Measurements from ENCODE around the gene PLA2G4B. TPM values are rescaled to one million over a fixed set of nuclear protein-coding genes. Genes with fewer than 3 reads are reported as not detected.

The PLA2G4B gene
- total and polyA plus RNA-seq, 9 donors, result 4.8 to 17.5 (median 10.6) TPM

DNA sequence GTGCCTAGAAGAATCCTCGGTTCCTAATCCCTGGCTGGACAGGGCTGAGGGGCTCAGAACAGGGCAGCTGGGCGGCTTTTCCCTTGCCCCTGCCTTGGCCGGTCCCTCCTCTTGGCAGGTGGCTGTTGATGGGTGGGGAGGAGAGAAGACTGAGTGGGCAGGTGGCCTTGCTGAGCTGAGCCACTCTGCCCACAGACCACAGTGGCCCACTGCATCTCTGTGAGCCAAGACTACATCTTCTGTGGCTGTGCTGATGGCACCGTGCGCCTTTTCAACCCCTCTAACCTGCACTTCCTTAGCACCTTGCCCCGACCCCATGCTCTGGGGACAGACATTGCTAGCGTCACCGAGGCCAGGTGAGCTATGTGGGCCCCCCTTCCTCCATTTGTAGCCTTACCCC lies 25.2 kb upstream of the PLA2G4B start:
- DNase-seq, result no peak
- no peak overlapping the region for H3K4me3 ChIP-seq
- intact Hi-C loops (cut with DNase I), result loop anchor here in 3 of 4 donors (5.0 to 10.0 kb wide), 4 partner anchors 41 to 259 kb away; partner anchors contain the start of genes TYRO3 (in 3 of the 3) and MAPKBP1 (in 1 of the 3)
- 90 to 92% (median 90%) methylated on average over 8 of the region's 8 CpGs for WGBS, 3 donors
- H3K4me1 ChIP-seq (ENCODE audit: insufficient read depth), result no peaks in the 10 kb centered on the region
- H3K36me3 ChIP-seq, result no peaks in the 10 kb centered on the region
- H3K27ac ChIP-seq, result no peak overlapping the region
- H3K9me3 ChIP-seq, result no peaks in the 10 kb centered on the region
- H3K27me3 ChIP-seq, result no peaks in the 10 kb centered on the region
- TF ChIP-seq EP300 (IDR thresholded peaks at IDR 0.05) (no peak), POLR2A (IDR thresholded peaks at IDR 0.05) (no peak)
- TF ChIP-seq, protein P1, sequence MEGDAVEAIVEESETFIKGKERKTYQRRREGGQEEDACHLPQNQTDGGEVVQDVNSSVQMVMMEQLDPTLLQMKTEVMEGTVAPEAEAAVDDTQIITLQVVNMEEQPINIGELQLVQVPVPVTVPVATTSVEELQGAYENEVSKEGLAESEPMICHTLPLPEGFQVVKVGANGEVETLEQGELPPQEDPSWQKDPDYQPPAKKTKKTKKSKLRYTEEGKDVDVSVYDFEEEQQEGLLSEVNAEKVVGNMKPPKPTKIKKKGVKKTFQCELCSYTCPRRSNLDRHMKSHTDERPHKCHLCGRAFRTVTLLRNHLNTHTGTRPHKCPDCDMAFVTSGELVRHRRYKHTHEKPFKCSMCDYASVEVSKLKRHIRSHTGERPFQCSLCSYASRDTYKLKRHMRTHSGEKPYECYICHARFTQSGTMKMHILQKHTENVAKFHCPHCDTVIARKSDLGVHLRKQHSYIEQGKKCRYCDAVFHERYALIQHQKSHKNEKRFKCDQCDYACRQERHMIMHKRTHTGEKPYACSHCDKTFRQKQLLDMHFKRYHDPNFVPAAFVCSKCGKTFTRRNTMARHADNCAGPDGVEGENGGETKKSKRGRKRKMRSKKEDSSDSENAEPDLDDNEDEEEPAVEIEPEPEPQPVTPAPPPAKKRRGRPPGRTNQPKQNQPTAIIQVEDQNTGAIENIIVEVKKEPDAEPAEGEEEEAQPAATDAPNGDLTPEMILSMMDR (IDR thresholded peaks at IDR 0.05), result no peak

DNA sequence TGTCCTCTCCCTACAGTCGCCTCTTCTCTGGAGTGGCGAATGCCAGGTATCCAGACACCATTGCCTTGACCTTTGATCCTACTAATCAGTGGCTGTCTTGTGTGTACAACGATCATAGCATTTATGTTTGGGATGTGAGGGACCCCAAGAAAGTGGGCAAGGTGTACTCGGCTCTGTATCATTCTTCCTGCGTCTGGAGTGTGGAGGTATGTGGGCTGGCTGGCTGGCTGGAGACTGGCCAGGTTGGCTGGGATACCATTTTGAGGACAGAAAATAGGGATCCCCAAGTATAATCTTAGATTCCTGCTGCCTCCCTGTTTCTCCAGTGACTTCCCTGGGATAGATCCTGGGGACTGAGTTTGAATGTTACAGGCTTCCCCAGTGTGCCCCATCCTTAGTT lies 24.1 kb upstream of the PLA2G4B start:
- H3K36me3 ChIP-seq, result no peaks in the 10 kb centered on the region
- WGBS, 3 donors, result 62 to 75% (median 64%) methylated on average over 5 of the region's 5 CpGs
- intact Hi-C loops (cut with DNase I), result loop anchor here in 3 of 4 donors (5.0 to 10.0 kb wide), 4 partner anchors 42 to 260 kb away; partner anchors contain the start of genes TYRO3 (in 3 of the 3) and MAPKBP1 (in 1 of the 3)

DNA sequence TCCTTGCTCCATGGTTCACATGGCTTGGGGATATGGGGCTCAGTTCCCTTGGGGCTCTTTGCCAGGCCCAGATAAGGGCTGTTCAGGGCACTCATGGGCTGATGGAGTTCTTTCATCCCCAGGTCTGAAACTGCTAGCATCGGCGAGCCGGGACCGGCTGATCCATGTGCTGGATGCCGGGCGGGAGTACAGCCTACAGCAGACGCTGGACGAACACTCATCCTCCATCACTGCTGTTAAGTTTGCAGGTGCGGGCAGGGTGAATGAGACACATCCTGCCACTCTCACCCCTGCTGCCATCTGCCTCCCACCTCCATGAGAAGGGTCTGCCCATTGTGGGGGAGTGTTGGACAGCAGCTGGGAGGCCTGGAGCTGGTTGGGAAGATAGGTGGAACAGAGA lies 21.9 kb upstream of the PLA2G4B start:
- Histone ChIP-seq H3K27ac (no peak overlapping the region), H3K9me3 (no peaks in the 10 kb centered on the region), H3K4me3 (no peak overlapping the region), H3K4me1 (ENCODE audit: insufficient read depth) (no peaks in the 10 kb centered on the region), H3K27me3 (no peaks in the 10 kb centered on the region), H3K36me3 (no peaks in the 10 kb centered on the region)
- DNase-seq, result no peak
- WGBS, 3 donors, result 87 to 91% (median 90%) methylated on average over 9 of the region's 9 CpGs
- intact Hi-C loops (cut with DNase I), result loop anchor here in 1 of 4 donors (10.0 kb wide), 1 partner anchor 262 kb away; the partner anchor contains the start of gene TYRO3
- no peak for TF ChIP-seq EP300 (IDR thresholded peaks at IDR 0.05)
- TF ChIP-seq POLR2A (IDR thresholded peaks at IDR 0.05), result no peak
- TF ChIP-seq, protein P1 (IDR thresholded peaks at IDR 0.05), result no peak

More for the DNA sequence above, 24.1 kb upstream of the PLA2G4B start:
- Histone ChIP-seq H3K27me3 (no peaks in the 10 kb centered on the region), H3K27ac (no peak overlapping the region), H3K4me1 (ENCODE audit: insufficient read depth) (no peaks in the 10 kb centered on the region), H3K9me3 (no peaks in the 10 kb centered on the region), H3K4me3 (no peak overlapping the region)
- no peak for DNase-seq
- no peak for TF ChIP-seq POLR2A (IDR thresholded peaks at IDR 0.05)
- TF ChIP-seq EP300 (IDR thresholded peaks at IDR 0.05), result no peak
- TF ChIP-seq, protein P1 (IDR thresholded peaks at IDR 0.05), result no peak

DNA sequence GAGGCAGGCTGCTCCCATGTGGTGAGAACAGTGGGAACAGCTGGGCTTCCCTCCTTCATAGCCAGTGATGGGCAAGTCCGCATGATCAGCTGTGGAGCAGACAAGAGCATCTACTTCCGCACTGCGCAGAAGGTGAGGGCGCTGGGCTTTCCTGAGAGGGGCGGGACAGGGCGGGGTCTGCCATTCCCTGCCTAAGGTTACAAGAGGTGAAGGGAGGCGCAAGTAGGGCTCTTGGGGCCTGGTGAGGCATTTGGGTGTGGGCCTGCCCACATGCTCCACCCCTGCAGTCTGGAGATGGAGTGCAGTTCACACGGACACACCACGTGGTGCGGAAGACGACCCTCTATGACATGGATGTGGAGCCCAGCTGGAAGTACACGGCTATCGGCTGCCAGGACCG lies 21.3 kb upstream of the PLA2G4B start:
- intact Hi-C loops (cut with DNase I), result loop anchor here in 1 of 4 donors (10.0 kb wide), 1 partner anchor 263 kb away; the partner anchor contains the start of gene TYRO3
- 80 to 87% (median 82%) methylated on average over 14 of the region's 14 CpGs for WGBS, 3 donors
- TF ChIP-seq EP300 (IDR thresholded peaks at IDR 0.05), result no peak
- TF ChIP-seq, protein P1 (IDR thresholded peaks at IDR 0.05), result no peak
- no peak for TF ChIP-seq POLR2A (IDR thresholded peaks at IDR 0.05)
- no peaks in the 10 kb centered on the region for H3K27me3 ChIP-seq
- H3K36me3 ChIP-seq, result no peaks in the 10 kb centered on the region
- no peak overlapping the region for H3K27ac ChIP-seq
- H3K4me3 ChIP-seq, result no peak overlapping the region
- DNase-seq, result no peak
- no peaks in the 10 kb centered on the region for H3K4me1 ChIP-seq (ENCODE audit: insufficient read depth)
- no peaks in the 10 kb centered on the region for H3K9me3 ChIP-seq
